Transverse colon (tissue), 4 donors: ENCODE measurements around the gene NOL11. TPM values are rescaled to one million over a fixed set of nuclear protein-coding genes. Genes with fewer than 3 reads are reported as not detected.

Source experiments
- DNase-seq: peaks from one replicate; pipeline ENCODE4 v3.0.0-alpha.2; 2019
- H3K27ac ChIP-seq, 4 donors: fragments of 200-600 bp; sonication (generic); 2 replicates each; pipeline ENCODE4 v1.5.1; 2016 to 2018; ENCODE audit warnings: inconsistent platforms in 4 of 4
- H3K27me3 ChIP-seq: fragments of 200-600 bp; sonication (generic); 2 replicates; pipeline ENCODE4 v1.5.1; 2017; ENCODE audit warnings: inconsistent platforms
- H3K36me3 ChIP-seq, 4 donors: fragments of 200-600 bp; sonication (generic); 2 replicates each; pipeline ENCODE4 v1.5.1; 2017 to 2019; ENCODE audit warnings: inconsistent platforms in 4 of 4
- H3K4me1 ChIP-seq, 4 donors: fragments of 200-600 bp; sonication (generic); 2 replicates each; pipeline ENCODE4 v1.5.1; 2017 to 2020; ENCODE audit warnings: inconsistent platforms in 4 of 4
- H3K4me3 ChIP-seq, 4 donors: fragments of 200-600 bp; sonication (generic); 1 replicate in 1 of 4; 2 replicates in 3 of 4; pipeline versions ENCODE4 v1.5.1 to v1.6.1; 2017 to 2019; ENCODE audit warnings: inconsistent platforms in 4 of 4
- H3K9me3 ChIP-seq, 2 donors: fragments of 200-600 bp; sonication (generic); 2 replicates each; pipeline ENCODE4 v1.5.1; 2017 to 2019; ENCODE audit warnings: inconsistent platforms in 2 of 2
- EP300 ChIP-seq: sonication (generic); formaldehyde crosslinking; IDR thresholded peaks from one replicate; pipeline ENCODE4 v1.6.1; 2017; ENCODE audit warnings: antibody characterized with exemption, low read depth
- POLR2A ChIP-seq: fragments of 450-650 bp; IDR thresholded peaks from one replicate; pipeline ENCODE4 v1.6.1; 2016; ENCODE audit warnings: antibody characterized with exemption, mild to moderate bottlenecking, moderate library complexity
- POLR2AphosphoS5 ChIP-seq, 3 donors: sonication (generic); formaldehyde crosslinking; IDR thresholded peaks; one replicate each; pipeline ENCODE4 v1.6.1; 2016; ENCODE audit warnings: antibody characterized with exemption in 3 of 3
- WGBS, 2 donors: methylation state at CpG; one replicate each; pipeline ENCODE4 v1.1.5; 2018; ENCODE audit warnings: low coverage in 1 of 2; 5-methylcytosine and 5-hydroxymethylcytosine counted together
- in situ Hi-C, 4 donors: fragments of 200-750 bp; cut with MboI; loops; one replicate each; pipeline versions ENCODE4 v1.15.0 to v1.15.1; 2017; ENCODE audit warnings: low sequenced_read_pairs in 3 of 4, low pct_ligation_motif_present in 1 of 4, low pct_unique_long_range_greater_than_20kb in 1 of 4
- intact Hi-C: fragments of 100-400 bp; cut with DNase I; formaldehyde crosslinking; loops from one replicate; pipeline ENCODE4 v1.15.1; 2023; ENCODE audit warnings: low total_unique reads
- total RNA-seq, 4 donors: library from RNA; depleted of rRNA; stranded (reverse); fragments of >200 nt; gene quantifications; one replicate each; pipeline ENCODE4 v1.1.0, GENCODE V29; 2016
- TF ChIP-seq, protein P1 (sequence below), 5 experiments: fragments of 200-600 bp in 3 of 5; fragments of 450-650 bp in 2 of 5; sonication (generic) in 3 of 5; IDR thresholded peaks; 1 replicate in 2 of 5; 2 replicates in 3 of 5; pipeline ENCODE4 v1.5.1; 2016 to 2017; ENCODE audit warnings: antibody characterized with exemption in 5 of 5, inconsistent platforms in 3 of 5, mild to moderate bottlenecking in 2 of 5, moderate library complexity in 1 of 5

The NOL11 gene
- total RNA-seq, 4 donors from 2014 or later, result 7.1 to 44.0 (median 27.1) TPM

GRCh38 chr17:67765623-67766022, 47.9 kb downstream of the NOL11 start:
- Histone ChIP-seq H3K4me3 (no peak overlapping the region), H3K27me3 (no peaks in the 10 kb centered on the region), H3K4me1 (no peaks in the 10 kb centered on the region), H3K36me3 (no peaks in the 10 kb centered on the region), H3K27ac (no peak overlapping the region), H3K9me3 (no peaks in the 10 kb centered on the region)
- no peak for TF ChIP-seq POLR2AphosphoS5 (IDR thresholded peaks at IDR 0.05)
- TF ChIP-seq EP300, result no peak
- in situ Hi-C loops (no loop called here), intact Hi-C loops (no loop called here)
- WGBS, 2 donors, result 67 to 87% methylated on average over 2 of the region's 2 CpGs
- DNase-seq, result no peak

GRCh38 chr17:67769231-67769630, 51.5 kb downstream of the NOL11 start:
- no peak overlapping the region for H3K4me3 ChIP-seq
- no peaks in the 10 kb centered on the region for H3K4me1 ChIP-seq
- no peaks in the 10 kb centered on the region for H3K9me3 ChIP-seq
- H3K27me3 ChIP-seq, result no peaks in the 10 kb centered on the region
- 80% methylated on average over 5 of the region's 5 CpGs; no CpG with 5 or more reads in 1 of the 2 donors for WGBS, 2 donors
- no peak for DNase-seq
- TF ChIP-seq POLR2A (no peak), EP300 (no peak)
- no peaks in the 10 kb centered on the region for H3K36me3 ChIP-seq
- intact Hi-C loops (no loop called here), in situ Hi-C loops (no loop called here)
- H3K27ac ChIP-seq, result no peak overlapping the region

DNA sequence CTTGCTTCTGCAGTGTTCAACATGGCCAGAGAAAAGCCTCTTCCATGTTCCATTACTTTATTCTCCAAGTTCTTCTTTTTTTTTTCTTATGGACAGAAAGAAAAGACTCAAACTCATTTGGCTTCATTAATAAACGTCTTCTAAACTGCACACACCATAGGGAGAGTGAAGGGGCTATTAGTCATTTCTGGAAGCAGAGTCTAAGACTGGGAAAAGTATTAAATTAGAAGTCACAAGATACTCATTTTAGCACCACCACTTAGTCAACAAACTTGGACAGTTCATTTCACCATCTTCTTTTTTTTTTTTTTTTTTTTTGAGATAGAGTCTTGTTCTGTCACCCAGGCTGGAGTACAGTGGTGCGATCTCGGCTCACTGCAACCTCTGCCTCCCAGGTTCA, 52.8 kb downstream of the NOL11 start:
- intact Hi-C loops, result no loop called here
- WGBS, 2 donors, result 73 to 79% methylated on average over 1 to 3 of the region's 3 CpGs
- no peaks in the 10 kb centered on the region for H3K36me3 ChIP-seq
- DNase-seq, result no peak
- in situ Hi-C loops, result no loop called here
- no peak overlapping the region for H3K4me3 ChIP-seq
- no peaks in the 10 kb centered on the region for H3K27me3 ChIP-seq
- no peaks in the 10 kb centered on the region for H3K9me3 ChIP-seq
- no peak for TF ChIP-seq POLR2A
- TF ChIP-seq POLR2AphosphoS5 (IDR thresholded peaks at IDR 0.05), result no peak
- no peak for TF ChIP-seq EP300
- TF ChIP-seq, protein P1, sequence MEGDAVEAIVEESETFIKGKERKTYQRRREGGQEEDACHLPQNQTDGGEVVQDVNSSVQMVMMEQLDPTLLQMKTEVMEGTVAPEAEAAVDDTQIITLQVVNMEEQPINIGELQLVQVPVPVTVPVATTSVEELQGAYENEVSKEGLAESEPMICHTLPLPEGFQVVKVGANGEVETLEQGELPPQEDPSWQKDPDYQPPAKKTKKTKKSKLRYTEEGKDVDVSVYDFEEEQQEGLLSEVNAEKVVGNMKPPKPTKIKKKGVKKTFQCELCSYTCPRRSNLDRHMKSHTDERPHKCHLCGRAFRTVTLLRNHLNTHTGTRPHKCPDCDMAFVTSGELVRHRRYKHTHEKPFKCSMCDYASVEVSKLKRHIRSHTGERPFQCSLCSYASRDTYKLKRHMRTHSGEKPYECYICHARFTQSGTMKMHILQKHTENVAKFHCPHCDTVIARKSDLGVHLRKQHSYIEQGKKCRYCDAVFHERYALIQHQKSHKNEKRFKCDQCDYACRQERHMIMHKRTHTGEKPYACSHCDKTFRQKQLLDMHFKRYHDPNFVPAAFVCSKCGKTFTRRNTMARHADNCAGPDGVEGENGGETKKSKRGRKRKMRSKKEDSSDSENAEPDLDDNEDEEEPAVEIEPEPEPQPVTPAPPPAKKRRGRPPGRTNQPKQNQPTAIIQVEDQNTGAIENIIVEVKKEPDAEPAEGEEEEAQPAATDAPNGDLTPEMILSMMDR (IDR thresholded peaks at IDR 0.05), result no peak
- H3K4me1 ChIP-seq, result no peaks in the 10 kb centered on the region
- no peak overlapping the region for H3K27ac ChIP-seq

DNA sequence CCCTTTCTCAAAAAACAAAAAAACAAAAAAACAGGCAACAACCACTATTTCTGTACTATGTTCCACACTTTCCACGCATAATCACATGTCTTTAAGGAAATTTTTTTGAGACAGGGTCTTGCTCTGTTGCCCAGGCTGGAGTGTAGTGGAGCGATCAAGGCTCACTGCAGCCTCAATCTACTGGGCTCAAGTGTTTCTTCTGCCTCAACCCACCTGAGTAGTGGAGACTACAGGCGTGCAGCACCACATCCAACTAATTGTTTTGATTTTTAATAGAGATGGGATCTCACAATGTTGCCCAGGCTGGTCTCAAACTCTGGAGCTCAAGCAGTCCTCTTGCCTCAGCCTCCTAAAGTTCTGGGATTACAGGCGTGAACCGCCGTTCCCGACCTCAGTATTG, 54.9 kb downstream of the NOL11 start:
- in situ Hi-C loops, result no loop called here
- no peak for DNase-seq
- H3K9me3 ChIP-seq, result no peaks in the 10 kb centered on the region
- no peaks in the 10 kb centered on the region for H3K36me3 ChIP-seq
- 93 to 94% methylated on average over 6 to 7 of the region's 7 CpGs for WGBS, 2 donors
- H3K4me1 ChIP-seq, result no peaks in the 10 kb centered on the region
- no peak overlapping the region for H3K4me3 ChIP-seq
- H3K27ac ChIP-seq, result no peak overlapping the region
- intact Hi-C loops, result no loop called here
- TF ChIP-seq EP300 (no peak), POLR2A (no peak), POLR2AphosphoS5 (IDR thresholded peaks at IDR 0.05) (no peak)
- TF ChIP-seq, protein P1 (IDR thresholded peaks at IDR 0.05), result no peak
- no peaks in the 10 kb centered on the region for H3K27me3 ChIP-seq

- H3K9me3 ChIP-seq, result no peaks in the 10 kb centered on the region
- H3K36me3 ChIP-seq, result no peaks in the 10 kb centered on the region
- TF ChIP-seq, protein P1 (IDR thresholded peaks at IDR 0.05), result no peak
- TF ChIP-seq EP300 (no peak), POLR2A (no peak), POLR2AphosphoS5 (IDR thresholded peaks at IDR 0.05) (no peak)
- H3K27ac ChIP-seq, result no peak overlapping the region
- no peaks in the 10 kb centered on the region for H3K4me1 ChIP-seq
- no peaks in the 10 kb centered on the region for H3K27me3 ChIP-seq
- intact Hi-C loops (no loop called here), in situ Hi-C loops (no loop called here)
- no peak overlapping the region for H3K4me3 ChIP-seq
- WGBS, 2 donors, result 78 to 84% methylated on average over 4 to 7 of the region's 7 CpGs
- no peak for DNase-seq
These were observed 55.5 kb downstream of the NOL11 start for GRCh38 chr17:67773246-67773645.
